Fibroblast of skin of right quadriceps (primary cell): ENCODE data around the gene RIMBP3B.
"Not testable (repeated sequence)": the region's sequence is repeated elsewhere in the genome, so short reads cannot be mapped to it uniquely, and the experiment has no call there.

Experiments used
- DNase-seq: peaks from one replicate; pipeline ENCODE4 v3.0.0-alpha.2; 2013

Gene RIMBP3B

DNA sequence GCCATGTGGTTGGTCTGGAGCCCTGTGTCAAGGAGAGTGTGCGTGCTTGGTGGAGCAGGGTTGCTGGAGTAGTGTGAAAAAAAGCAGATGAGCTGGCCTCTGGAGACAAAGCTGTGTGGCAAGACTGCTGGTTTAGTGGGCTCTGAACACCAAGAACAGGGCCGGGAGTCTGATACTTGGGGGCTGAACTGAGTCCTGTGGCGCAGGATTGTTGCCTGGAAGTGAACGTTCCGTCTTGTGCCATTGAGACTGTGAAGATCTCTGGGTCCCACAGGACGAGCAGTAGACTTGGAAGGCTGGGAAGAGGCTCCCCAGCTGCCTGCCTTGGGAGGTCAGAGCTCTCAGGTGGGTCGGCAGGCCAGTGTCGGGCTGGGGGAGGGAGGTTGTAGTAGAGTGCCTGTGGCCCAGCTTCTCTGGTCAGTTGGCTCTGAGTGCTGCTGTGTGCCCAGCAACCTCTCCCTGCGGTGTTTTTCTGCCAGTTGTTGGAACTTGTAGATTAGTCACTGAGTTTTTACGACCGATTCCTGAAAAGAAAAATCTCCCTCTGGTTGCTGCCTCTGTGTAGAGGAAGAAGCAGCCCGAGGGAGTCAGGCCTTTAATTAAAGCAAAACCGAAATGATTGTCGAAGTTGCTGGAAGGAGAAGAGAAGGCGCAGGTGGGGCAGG, 35.6 kb downstream of the RIMBP3B start:
- DNase-seq = not testable (repeated sequence)

- DNase-seq = not testable (repeated sequence)
These were observed 36.7 kb downstream of the RIMBP3B start for GRCh38 chr22:21420180-21420763.

DNA sequence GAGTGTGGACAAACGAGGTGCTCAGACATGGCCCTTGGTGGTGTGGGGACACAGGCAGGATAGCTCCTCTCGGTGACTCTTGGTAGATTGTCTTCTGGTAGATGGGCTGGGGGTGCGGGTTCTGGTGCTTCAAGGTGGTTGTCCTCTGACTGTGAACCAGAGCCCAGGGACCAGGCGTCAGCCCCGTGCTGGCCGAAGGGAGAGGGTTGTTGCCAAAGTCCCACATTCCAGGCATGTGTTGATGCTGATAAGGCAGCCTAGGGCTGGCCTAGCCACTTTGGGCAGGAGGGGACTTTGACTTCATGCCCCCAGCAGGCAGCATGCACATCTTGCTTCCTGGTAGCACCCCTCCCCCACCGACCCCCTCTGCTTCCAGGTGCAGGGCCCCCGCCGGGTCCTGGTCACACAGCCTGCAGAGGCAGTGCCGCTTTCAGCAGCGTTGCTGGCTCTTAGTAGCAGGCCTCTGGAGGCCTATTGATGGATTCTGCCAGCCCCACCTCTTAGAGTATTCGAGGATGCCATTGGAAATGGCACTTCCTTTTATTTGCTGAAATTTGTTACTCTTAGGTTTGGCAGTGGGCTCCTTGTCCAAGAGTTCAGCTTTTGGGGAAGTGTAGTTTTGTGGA, 40.6 kb downstream of the RIMBP3B start:
- not testable (repeated sequence) for DNase-seq

DNA sequence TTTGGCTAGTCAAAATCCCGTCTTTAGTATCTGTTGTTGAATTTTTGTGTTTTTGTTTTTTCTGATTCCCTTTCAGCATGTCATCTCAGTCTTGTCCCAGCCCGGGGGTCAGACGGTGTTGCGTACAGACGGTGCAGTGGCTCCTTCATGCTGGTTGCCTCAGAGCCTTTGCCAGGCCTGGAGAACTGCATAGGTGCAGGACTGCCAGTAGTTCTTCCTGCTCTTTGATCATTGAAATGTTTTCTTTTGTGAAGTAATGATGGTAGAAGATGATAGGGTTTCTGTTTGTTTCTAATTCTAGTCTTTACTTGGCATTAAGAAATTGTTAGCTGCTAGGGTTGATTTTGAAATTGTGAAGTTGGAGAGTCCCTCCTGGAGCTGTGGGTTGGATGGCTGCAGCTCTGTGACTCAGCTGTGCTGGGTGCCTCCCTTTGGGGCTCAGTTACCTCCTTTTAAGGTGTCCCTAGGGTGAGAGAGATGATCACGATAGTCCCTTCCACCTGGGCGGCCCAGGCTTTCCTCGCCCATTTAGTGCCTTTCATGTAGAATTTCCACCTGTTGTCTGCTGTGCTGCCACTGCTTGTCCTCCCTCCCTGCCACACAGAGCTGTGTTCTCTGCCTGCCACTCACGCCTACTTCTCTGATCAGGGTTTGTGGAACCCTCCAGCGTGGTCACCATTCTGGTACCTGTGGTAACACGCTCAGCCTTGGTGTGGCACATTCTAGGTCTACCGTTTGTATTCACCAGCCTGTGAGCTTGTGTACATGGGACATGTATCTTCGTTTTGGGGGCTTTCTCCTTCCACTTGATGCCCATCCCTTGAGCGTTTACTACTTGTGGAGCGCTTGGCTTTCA, 51.1 kb downstream of the RIMBP3B start:
- not testable (repeated sequence) for DNase-seq

DNA sequence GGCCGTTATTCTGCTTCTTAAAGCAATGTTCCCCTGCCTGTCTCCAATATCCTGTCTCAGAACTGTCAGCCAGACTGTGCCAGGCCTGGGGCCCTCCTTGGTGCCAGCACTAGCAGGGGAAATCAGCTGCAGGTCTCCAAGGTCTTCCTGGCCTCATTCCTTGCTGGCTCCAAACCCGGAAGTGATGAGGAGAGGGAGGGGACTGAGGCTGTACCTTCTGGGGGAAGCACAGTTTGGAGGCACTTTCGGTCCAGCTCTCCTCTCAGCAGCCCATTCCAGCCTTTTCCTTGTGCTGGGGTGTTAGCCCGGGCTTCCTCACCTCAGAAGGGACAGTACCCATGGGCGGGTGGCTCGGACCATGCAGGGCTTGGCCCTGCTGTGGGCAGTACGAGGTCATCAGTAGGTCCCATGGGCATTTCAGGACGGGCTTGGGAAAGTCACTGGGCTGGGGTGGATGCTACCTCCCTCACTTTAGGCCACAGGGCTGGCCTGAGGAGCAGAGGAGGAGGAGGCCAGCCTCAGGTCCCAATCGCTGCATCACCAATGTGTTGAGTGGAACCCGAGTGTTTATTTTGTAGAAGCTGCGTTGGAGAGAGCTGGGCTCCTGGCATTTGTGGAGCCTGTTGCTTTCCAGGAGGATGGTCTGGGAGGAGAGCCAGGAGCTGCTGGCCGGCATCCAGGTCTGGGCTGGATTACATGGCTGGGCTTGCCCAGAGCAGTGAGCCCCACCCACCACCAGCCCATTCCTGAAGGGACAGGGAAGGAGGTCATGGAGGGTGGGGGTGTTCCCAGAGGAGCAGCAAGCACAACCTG, 52.7 kb downstream of the RIMBP3B start:
- not testable (repeated sequence) for DNase-seq

- not testable (repeated sequence) for DNase-seq
These were observed 54.5 kb downstream of the RIMBP3B start for GRCh38 chr22:21438013-21438412.
